Measurements from ENCODE around the gene ARHGEF38. TPM values are rescaled to one million over a fixed set of nuclear protein-coding genes. Genes with fewer than 3 reads are reported as not detected.

The ARHGEF38 gene
- total RNA-seq, 1 donor from 2014 or later, result not detected

DNA sequence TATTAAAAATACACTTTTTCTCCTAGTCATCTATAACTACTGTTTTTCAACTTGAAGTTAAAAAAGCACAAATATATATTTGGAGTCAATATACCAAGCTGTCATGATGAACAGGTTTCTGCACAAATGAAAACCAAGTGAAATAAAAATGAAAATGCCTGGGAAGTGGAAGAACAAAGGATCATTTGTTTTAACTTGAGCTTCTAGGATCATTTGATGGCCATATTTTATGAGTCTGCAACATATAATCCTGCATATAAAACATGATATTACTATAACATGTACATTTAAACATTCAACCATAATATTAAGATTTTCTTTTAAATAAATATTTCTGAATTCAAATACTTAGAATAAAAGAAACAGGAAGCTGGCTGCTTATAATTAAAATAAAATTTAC lies 8.5 kb upstream of the ARHGEF38 start:
- Histone ChIP-seq H3K4me2 (ENCODE audit: low read length) (no peak overlapping the region), H3K9me3 (ENCODE audit: insufficient read depth, low read depth, low read length) (no peaks in the 10 kb centered on the region), H3K27me3 (ENCODE audit: insufficient read depth, low read length) (no peaks in the 10 kb centered on the region), H4K20me1 (ENCODE audit: insufficient read depth, low read length) (no peaks in the 10 kb centered on the region), H3K9ac (ENCODE audit: low read length) (no peak overlapping the region), H3K27ac (ENCODE audit: low read depth, low read length) (no peak overlapping the region), H3K36me3 (ENCODE audit: insufficient read depth, low read length) (no peaks in the 10 kb centered on the region), H3K4me3 (ENCODE audit: insufficient read depth, low read depth, low read length) (no peak overlapping the region), H2AFZ (ENCODE audit: low read depth, low read length) (no peak overlapping the region), H3K4me1 (ENCODE audit: insufficient read depth, low read length) (no peaks in the 10 kb centered on the region), H3K79me2 (ENCODE audit: insufficient read depth, low read length) (no peaks in the 10 kb centered on the region)
- H3K9me3 Mint-ChIP-seq (ENCODE audit: unreplicated experiment), result no peaks in the 10 kb centered on the region
- DNase-seq (ENCODE audit: low read depth), result no peak
- H3K27ac Mint-ChIP-seq (ENCODE audit: unreplicated experiment), result no peak overlapping the region
- peaks cover 2% of the 10 kb centered on the region for H3K27me3 Mint-ChIP-seq (ENCODE audit: low read depth, unreplicated experiment)
- H3K4me3 Mint-ChIP-seq (ENCODE audit: unreplicated experiment), result no peak overlapping the region
- H3K4me1 Mint-ChIP-seq (ENCODE audit: low read depth, unreplicated experiment), result peaks cover 25% of the 10 kb centered on the region
- FAIRE-seq, result no peak
- H3K36me3 Mint-ChIP-seq (ENCODE audit: low read depth, unreplicated experiment), result no peaks in the 10 kb centered on the region
- TF ChIP-seq EZH2 (IDR thresholded peaks at IDR 0.05; ENCODE audit: insufficient read depth, low read length), result no peak
- TF ChIP-seq, protein P1, sequence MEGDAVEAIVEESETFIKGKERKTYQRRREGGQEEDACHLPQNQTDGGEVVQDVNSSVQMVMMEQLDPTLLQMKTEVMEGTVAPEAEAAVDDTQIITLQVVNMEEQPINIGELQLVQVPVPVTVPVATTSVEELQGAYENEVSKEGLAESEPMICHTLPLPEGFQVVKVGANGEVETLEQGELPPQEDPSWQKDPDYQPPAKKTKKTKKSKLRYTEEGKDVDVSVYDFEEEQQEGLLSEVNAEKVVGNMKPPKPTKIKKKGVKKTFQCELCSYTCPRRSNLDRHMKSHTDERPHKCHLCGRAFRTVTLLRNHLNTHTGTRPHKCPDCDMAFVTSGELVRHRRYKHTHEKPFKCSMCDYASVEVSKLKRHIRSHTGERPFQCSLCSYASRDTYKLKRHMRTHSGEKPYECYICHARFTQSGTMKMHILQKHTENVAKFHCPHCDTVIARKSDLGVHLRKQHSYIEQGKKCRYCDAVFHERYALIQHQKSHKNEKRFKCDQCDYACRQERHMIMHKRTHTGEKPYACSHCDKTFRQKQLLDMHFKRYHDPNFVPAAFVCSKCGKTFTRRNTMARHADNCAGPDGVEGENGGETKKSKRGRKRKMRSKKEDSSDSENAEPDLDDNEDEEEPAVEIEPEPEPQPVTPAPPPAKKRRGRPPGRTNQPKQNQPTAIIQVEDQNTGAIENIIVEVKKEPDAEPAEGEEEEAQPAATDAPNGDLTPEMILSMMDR (IDR thresholded peaks at IDR 0.05; ENCODE audit: insufficient read depth, low read depth, low read length), result no peak

DNA sequence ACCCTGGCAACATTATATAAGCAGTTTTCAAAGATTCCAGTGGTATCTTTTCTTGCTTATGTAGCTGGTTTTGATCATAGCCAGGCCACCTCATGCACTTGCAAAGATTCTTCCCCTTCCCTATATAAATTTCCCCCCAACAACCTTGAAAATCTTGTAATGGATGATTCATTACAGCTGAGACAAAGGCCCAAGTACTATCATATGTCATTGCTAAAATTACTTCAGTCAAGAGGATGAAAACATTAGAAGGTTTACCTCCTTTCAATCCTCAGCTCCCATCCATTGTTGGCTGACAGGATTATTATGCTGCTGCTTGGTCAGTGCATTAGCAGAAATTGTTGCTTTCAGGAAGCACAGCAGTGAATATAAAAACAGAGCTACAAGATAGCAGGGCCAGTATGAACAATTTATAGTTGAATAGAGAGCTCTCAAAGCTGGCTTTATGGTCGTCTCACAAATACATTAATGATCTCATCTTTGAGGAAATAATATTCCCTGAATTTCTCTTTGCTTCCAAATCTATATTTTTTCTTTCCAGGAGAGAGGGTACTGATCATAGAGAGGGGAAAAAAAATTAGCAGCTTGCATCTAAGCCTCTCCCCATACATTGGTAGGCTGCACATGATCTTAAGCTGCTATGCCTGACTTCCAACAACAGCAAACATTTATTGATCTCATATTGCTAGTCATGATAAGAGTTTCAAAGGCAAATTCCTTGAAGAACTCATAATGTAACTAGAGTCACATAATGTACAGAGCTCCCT lies 7.7 kb upstream of the ARHGEF38 start:
- Histone ChIP-seq H3K79me2 (ENCODE audit: insufficient read depth, low read length) (no peaks in the 10 kb centered on the region), H3K4me1 (ENCODE audit: insufficient read depth, low read length) (no peaks in the 10 kb centered on the region), H3K36me3 (ENCODE audit: insufficient read depth, low read length) (no peaks in the 10 kb centered on the region), H3K9me3 (ENCODE audit: insufficient read depth, low read depth, low read length) (no peaks in the 10 kb centered on the region), H3K4me2 (ENCODE audit: low read length) (no peak overlapping the region), H2AFZ (ENCODE audit: low read depth, low read length) (no peak overlapping the region), H3K27me3 (ENCODE audit: insufficient read depth, low read length) (no peaks in the 10 kb centered on the region), H3K4me3 (ENCODE audit: insufficient read depth, low read depth, low read length) (no peak overlapping the region), H3K27ac (ENCODE audit: low read depth, low read length) (no peak overlapping the region), H4K20me1 (ENCODE audit: insufficient read depth, low read length) (no peaks in the 10 kb centered on the region), H3K9ac (ENCODE audit: low read length) (no peak overlapping the region)
- no peak for TF ChIP-seq EZH2 (IDR thresholded peaks at IDR 0.05; ENCODE audit: insufficient read depth, low read length)
- TF ChIP-seq, protein P1 (IDR thresholded peaks at IDR 0.05; ENCODE audit: insufficient read depth, low read depth, low read length), result no peak
- DNase-seq (ENCODE audit: low read depth) (no peak), FAIRE-seq (no peak)
- peaks cover 30% of the 10 kb centered on the region for H3K4me1 Mint-ChIP-seq (ENCODE audit: low read depth, unreplicated experiment)
- H3K4me3 Mint-ChIP-seq (ENCODE audit: unreplicated experiment), result no peak overlapping the region
- H3K36me3 Mint-ChIP-seq (ENCODE audit: low read depth, unreplicated experiment), result no peaks in the 10 kb centered on the region
- H3K27ac Mint-ChIP-seq (ENCODE audit: unreplicated experiment), result no peak overlapping the region
- peaks cover 2% of the 10 kb centered on the region for H3K27me3 Mint-ChIP-seq (ENCODE audit: low read depth, unreplicated experiment)
- no peaks in the 10 kb centered on the region for H3K9me3 Mint-ChIP-seq (ENCODE audit: unreplicated experiment)

DNA sequence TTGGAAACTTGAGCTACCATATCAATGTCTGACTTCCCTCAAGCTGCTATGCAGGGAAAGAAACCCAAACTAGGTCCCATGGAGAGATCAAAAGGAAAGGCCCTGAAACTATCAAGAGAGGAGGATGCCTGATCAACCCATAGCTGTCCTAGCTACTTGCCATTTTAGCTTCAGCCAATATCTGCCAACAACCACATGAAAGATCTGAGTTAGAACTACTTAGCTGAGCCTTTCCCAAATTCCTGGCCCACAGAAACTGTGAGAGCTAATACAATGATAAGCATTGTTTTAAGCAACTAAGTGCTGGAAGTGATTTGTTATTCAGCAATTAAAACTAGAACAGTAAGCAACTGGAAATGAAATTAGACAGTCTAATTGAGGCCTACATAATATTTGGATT lies 6.3 kb upstream of the ARHGEF38 start:
- peaks cover 2% of the 10 kb centered on the region for H3K27me3 Mint-ChIP-seq (ENCODE audit: low read depth, unreplicated experiment)

More for the DNA sequence above, 6.3 kb upstream of the ARHGEF38 start:
- Mint-ChIP-seq H3K27ac (ENCODE audit: unreplicated experiment) (no peak overlapping the region), H3K4me1 (ENCODE audit: low read depth, unreplicated experiment) (peaks cover 30% of the 10 kb centered on the region), H3K4me3 (ENCODE audit: unreplicated experiment) (no peak overlapping the region), H3K9me3 (ENCODE audit: unreplicated experiment) (no peaks in the 10 kb centered on the region), H3K36me3 (ENCODE audit: low read depth, unreplicated experiment) (no peaks in the 10 kb centered on the region)
- H3K4me2 ChIP-seq (ENCODE audit: low read length), result no peak overlapping the region
- H2AFZ ChIP-seq (ENCODE audit: low read depth, low read length), result no peak overlapping the region
- no peak overlapping the region for H3K27ac ChIP-seq (ENCODE audit: low read depth, low read length)
- no peak overlapping the region for H3K4me3 ChIP-seq (ENCODE audit: insufficient read depth, low read depth, low read length)
- no peaks in the 10 kb centered on the region for H3K27me3 ChIP-seq (ENCODE audit: insufficient read depth, low read length)
- no peaks in the 10 kb centered on the region for H4K20me1 ChIP-seq (ENCODE audit: insufficient read depth, low read length)
- H3K9me3 ChIP-seq (ENCODE audit: insufficient read depth, low read depth, low read length), result no peaks in the 10 kb centered on the region
- no peak for TF ChIP-seq EZH2 (IDR thresholded peaks at IDR 0.05; ENCODE audit: insufficient read depth, low read length)
- TF ChIP-seq, protein P1 (IDR thresholded peaks at IDR 0.05; ENCODE audit: insufficient read depth, low read depth, low read length), result no peak
- no peaks in the 10 kb centered on the region for H3K79me2 ChIP-seq (ENCODE audit: insufficient read depth, low read length)
- no peaks in the 10 kb centered on the region for H3K4me1 ChIP-seq (ENCODE audit: insufficient read depth, low read length)
- DNase-seq (ENCODE audit: low read depth), result no peak
- H3K9ac ChIP-seq (ENCODE audit: low read length), result no peak overlapping the region
- H3K36me3 ChIP-seq (ENCODE audit: insufficient read depth, low read length), result no peaks in the 10 kb centered on the region
- FAIRE-seq, result no peak

Data from astrocyte (in vitro differentiated cells and primary cell).